22Rv1 (cell line): Measurements from ENCODE around the gene BEND5.

Source experiments
- CTCF ChIP-seq: fragments of 450-650 bp; IDR thresholded peaks from 2 replicates; pipeline ENCODE4 v1.5.1; 2017; ENCODE audit warnings: mild to moderate bottlenecking
- ZFX ChIP-seq: fragments of 450-650 bp; IDR thresholded peaks from 2 replicates; pipeline ENCODE4 v1.6.1; 2017; ENCODE audit warnings: antibody characterized with exemption, borderline replicate concordance

- TF ChIP-seq ZFX, result no peak
- TF ChIP-seq CTCF, result no peak
Observed at GRCh38 chr1:48760857-48761256, 15.8 kb downstream of the BEND5 start.
